Osteocyte (in vitro differentiated cells): Measurements from ENCODE around the gene ADIG. TPM values are rescaled to one million over a fixed set of nuclear protein-coding genes. Genes with fewer than 3 reads are reported as not detected.

Experiments
- DNase-seq: peaks from one replicate; pipeline ENCODE4 v3.0.0; 2021; ENCODE audit warnings: mixed read lengths; ENCODE audit not compliant: unreplicated experiment; ENCODE audit errors: extremely low spot score
- H3K27ac Mint-ChIP-seq: one replicate; pipeline ENCODE4 v1.8.0; 2021; ENCODE audit warnings: mild to moderate bottlenecking, mixed read lengths; ENCODE audit not compliant: unreplicated experiment
- H3K27me3 Mint-ChIP-seq: one replicate; pipeline ENCODE4 v1.8.0; 2021; ENCODE audit warnings: mixed read lengths; ENCODE audit not compliant: unreplicated experiment
- H3K36me3 Mint-ChIP-seq: one replicate; pipeline ENCODE4 v1.8.0; 2021; ENCODE audit warnings: mixed read lengths; ENCODE audit not compliant: unreplicated experiment
- H3K4me1 Mint-ChIP-seq: one replicate; pipeline ENCODE4 v1.8.0; 2021; ENCODE audit warnings: mixed read lengths; ENCODE audit not compliant: unreplicated experiment
- H3K4me3 Mint-ChIP-seq: one replicate; pipeline ENCODE4 v1.8.0; 2021; ENCODE audit warnings: mild to moderate bottlenecking, moderate library complexity, mixed read lengths; ENCODE audit not compliant: unreplicated experiment
- H3K9me3 Mint-ChIP-seq: one replicate; pipeline ENCODE4 v1.8.0; 2021; ENCODE audit warnings: mixed read lengths; ENCODE audit not compliant: unreplicated experiment
- total RNA-seq: library from RNA; stranded (reverse); gene quantifications from 2 replicates; pipeline ENCODE4 v1.2.1, GENCODE V29; 2021
- TF ChIP-seq, protein P1 (sequence below): fragments of 200-600 bp; sonication (generic); IDR thresholded peaks from 2 replicates; pipeline ENCODE4 v1.5.0; 2021; ENCODE audit warnings: antibody characterized with exemption, mild to moderate bottlenecking, moderate library complexity

Gene ADIG
- total RNA-seq, 1 donor from 2014 or later, result not detected

DNA sequence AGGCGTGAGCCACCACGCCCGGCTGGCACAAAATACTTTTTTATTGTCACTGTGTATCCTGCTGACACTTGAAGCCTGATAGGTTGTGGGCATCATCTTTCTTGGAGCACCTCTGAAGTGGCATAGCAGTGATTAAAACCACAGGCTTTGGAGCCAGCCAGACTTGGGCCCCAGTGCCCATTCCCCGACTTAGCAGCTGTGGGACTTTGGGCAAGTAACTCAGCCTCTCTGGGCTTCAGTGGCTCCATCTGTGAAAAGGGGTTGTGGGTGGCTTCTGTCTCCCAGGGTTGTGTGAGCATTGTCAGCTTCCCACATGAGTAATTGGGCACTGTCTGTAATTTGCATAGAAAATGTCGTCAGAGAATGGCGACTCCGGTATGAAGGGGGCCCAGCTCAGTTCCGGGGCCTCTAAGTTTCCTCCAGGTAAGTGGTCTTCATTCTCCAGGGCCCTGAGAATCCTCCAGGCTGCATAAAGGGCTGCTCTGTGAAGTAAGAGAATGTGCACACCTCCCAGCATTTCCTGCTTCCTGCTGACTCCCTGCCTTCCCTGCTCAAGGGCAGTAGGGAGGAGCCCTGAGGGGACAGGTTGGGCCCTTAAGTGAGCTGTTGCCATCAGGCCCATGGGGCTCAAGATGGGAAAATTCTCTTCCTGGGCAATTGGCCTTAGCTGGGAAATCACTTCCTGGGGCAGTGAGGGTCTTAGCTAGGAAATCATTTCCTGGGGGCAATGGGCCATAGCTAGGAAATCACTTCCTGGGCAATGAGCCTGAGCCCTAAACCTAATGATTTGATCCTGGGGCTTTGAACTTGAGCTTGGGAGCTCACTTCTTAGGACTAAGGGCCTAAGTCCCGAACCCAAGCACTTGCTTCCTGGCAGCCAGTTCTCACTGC, 47.8 kb downstream of the ADIG start:
- no peak overlapping the region for H3K27ac Mint-ChIP-seq

DNA sequence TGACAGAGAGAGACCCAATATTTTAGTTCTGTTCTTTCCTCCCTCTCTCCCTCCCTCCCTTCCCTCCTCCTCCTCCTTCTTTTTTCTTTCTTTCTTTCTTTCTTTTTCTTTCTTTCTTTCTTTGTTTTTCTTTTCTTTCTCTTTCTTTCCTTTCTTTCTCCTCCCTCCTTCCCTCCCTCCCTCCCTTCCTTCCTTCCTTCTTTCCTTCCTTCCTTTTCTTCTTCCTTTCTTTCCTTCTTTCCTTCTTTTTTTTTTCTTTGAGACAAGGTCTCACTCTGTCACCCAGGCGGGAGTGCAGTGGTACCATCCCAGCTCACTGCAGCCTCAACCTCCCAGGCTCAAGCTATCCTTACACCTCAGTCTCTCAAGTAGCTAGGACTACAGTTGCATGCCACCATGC, 49.0 kb downstream of the ADIG start:
- H3K4me1 Mint-ChIP-seq, result peaks cover 2% of the 10 kb centered on the region
- peaks cover 18% of the 10 kb centered on the region for H3K27me3 Mint-ChIP-seq
- H3K36me3 Mint-ChIP-seq, result no peaks in the 10 kb centered on the region
- TF ChIP-seq, protein P1, sequence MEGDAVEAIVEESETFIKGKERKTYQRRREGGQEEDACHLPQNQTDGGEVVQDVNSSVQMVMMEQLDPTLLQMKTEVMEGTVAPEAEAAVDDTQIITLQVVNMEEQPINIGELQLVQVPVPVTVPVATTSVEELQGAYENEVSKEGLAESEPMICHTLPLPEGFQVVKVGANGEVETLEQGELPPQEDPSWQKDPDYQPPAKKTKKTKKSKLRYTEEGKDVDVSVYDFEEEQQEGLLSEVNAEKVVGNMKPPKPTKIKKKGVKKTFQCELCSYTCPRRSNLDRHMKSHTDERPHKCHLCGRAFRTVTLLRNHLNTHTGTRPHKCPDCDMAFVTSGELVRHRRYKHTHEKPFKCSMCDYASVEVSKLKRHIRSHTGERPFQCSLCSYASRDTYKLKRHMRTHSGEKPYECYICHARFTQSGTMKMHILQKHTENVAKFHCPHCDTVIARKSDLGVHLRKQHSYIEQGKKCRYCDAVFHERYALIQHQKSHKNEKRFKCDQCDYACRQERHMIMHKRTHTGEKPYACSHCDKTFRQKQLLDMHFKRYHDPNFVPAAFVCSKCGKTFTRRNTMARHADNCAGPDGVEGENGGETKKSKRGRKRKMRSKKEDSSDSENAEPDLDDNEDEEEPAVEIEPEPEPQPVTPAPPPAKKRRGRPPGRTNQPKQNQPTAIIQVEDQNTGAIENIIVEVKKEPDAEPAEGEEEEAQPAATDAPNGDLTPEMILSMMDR, result no peak
- H3K9me3 Mint-ChIP-seq, result no peaks in the 10 kb centered on the region
- no peak overlapping the region for H3K27ac Mint-ChIP-seq
- H3K4me3 Mint-ChIP-seq, result no peak overlapping the region
- DNase-seq, result no peak

More for the DNA sequence above, 47.8 kb downstream of the ADIG start:
- H3K36me3 Mint-ChIP-seq, result no peaks in the 10 kb centered on the region
- no peak for DNase-seq
- TF ChIP-seq, protein P1, result no peak
- H3K27me3 Mint-ChIP-seq, result peaks cover 18% of the 10 kb centered on the region
- H3K4me3 Mint-ChIP-seq, result no peak overlapping the region
- no peaks in the 10 kb centered on the region for H3K9me3 Mint-ChIP-seq
- H3K4me1 Mint-ChIP-seq, result peaks cover 2% of the 10 kb centered on the region

DNA sequence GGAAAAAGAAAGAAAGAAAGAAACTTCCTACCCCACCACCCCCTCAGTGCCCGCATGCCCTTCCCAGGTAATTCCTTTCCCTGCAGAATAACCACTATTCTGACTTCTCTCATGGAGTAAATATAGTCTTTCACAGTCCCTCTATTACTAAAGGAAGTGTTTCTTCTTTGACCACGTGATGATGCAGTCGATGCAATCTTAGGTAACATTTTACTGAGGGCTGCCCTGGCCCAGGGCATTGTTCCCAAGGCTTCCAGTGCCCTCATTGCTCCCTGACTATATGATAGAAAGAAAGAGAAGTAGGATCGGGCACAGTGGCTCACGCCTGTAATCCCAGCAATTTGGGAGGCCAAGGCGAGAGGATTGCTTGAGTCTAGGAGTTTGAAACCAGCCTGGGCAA, 49.7 kb downstream of the ADIG start:
- Mint-ChIP-seq H3K9me3 (no peaks in the 10 kb centered on the region), H3K36me3 (no peaks in the 10 kb centered on the region), H3K4me1 (peaks cover 2% of the 10 kb centered on the region), H3K27ac (no peak overlapping the region), H3K4me3 (no peak overlapping the region), H3K27me3 (peaks cover 18% of the 10 kb centered on the region)
- no peak for DNase-seq
- TF ChIP-seq, protein P1, result no peak

DNA sequence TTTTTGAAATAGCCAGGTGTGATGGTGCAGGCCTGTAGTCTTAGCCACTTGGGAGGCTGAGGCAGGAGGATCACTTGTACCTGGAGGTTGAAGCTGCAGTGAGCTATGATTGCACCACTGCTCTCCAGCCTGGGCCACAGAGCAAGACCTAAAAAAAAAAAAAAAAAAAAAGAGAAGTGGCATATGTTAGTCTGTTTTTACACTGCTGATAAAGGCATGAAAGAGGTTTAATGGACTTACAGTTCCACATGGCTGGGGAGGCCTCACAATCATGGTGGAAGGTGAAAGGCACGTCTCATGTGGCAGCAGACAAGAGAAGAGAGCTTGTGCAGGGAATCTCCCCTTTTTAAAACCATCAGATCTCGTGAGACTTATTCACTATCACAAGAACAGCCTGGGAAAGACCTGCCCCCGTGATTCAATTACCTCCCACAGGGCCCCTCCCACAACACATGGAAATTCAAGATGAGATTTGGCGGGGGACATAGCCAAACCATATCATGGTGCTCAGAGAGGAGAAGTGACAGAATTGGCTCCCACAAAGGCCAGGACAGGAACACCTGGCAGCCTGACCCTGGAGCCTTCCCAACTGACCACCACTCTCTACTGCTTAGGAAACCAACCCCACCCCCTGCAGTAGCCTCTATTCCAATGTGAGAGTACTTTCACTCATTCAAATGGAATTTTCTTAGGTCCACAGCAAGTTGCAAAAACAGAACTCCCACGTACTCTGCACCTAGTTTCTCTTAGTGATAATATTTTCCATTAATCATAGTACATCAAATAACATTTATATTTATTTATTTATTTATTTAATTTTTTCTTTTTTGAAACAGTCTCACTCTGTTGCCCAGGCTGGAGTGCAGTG, 50.4 kb downstream of the ADIG start:
- no peak overlapping the region for H3K4me3 Mint-ChIP-seq
- H3K27ac Mint-ChIP-seq, result no peak overlapping the region
- no peaks in the 10 kb centered on the region for H3K9me3 Mint-ChIP-seq
- H3K27me3 Mint-ChIP-seq, result peaks cover 18% of the 10 kb centered on the region
- TF ChIP-seq, protein P1, result no peak
- H3K4me1 Mint-ChIP-seq, result peaks cover 2% of the 10 kb centered on the region
- no peak for DNase-seq
- H3K36me3 Mint-ChIP-seq, result no peaks in the 10 kb centered on the region
